Esophagus muscularis mucosa (tissue), 4 donors: Measurements from ENCODE around the gene TMEM80. TPM values are rescaled to one million over a fixed set of nuclear protein-coding genes. Genes with fewer than 3 reads are reported as not detected.

ENCODE experiments used
- DNase-seq: peaks from one replicate; pipeline ENCODE4 v3.0.0-alpha.2; 2017; ENCODE audit errors: extremely low spot score
- H3K27ac ChIP-seq, 4 donors: fragments of 200-600 bp; sonication (generic); replicated peaks in 1 of 4; 1 replicate in 3 of 4; 2 replicates in 1 of 4; pipeline ENCODE4 v1.5.1; 2016 to 2019; ENCODE audit warnings: mild to moderate bottlenecking in 1 of 4
- H3K27me3 ChIP-seq, 4 donors: fragments of 200-600 bp; sonication (generic); one replicate each; pipeline versions ENCODE4 v1.5.1 to v1.6.0; 2016 to 2019
- H3K36me3 ChIP-seq, 4 donors: fragments of 200-600 bp; sonication (generic); one replicate each; pipeline ENCODE4 v1.5.1; 2016 to 2019
- H3K4me1 ChIP-seq, 4 donors: fragments of 200-600 bp; sonication (generic); one replicate each; pipeline ENCODE4 v1.5.1; 2016 to 2019
- H3K4me3 ChIP-seq, 4 donors: fragments of 200-600 bp; sonication (generic); 1 replicate in 2 of 4; 2 replicates in 2 of 4; pipeline ENCODE4 v1.5.1; 2016 to 2019; ENCODE audit warnings: mild to moderate bottlenecking in 4 of 4, moderate library complexity in 1 of 4
- H3K9me3 ChIP-seq, 4 donors: fragments of 200-600 bp; sonication (generic); 1 replicate in 3 of 4; 2 replicates in 1 of 4; pipeline ENCODE4 v1.5.1; 2016 to 2019
- CTCF ChIP-seq, 3 experiments: fragments of 200-600 bp in 2 of 3; fragments of 450-650 bp in 1 of 3; sonication (generic) in 2 of 3; IDR thresholded peaks; one replicate each; pipeline ENCODE4 v1.5.1; 2017 to 2019; ENCODE audit warnings: antibody characterized with exemption in 3 of 3, mild to moderate bottlenecking in 2 of 3, moderate library complexity in 1 of 3
- EP300 ChIP-seq: sonication (generic); formaldehyde crosslinking; IDR thresholded peaks from one replicate; pipeline ENCODE4 v1.6.1; 2017; ENCODE audit warnings: antibody characterized with exemption
- POLR2A ChIP-seq: fragments of 450-650 bp; IDR thresholded peaks from one replicate; pipeline ENCODE4 v1.6.1; 2017; ENCODE audit warnings: antibody characterized with exemption, moderate library complexity, mild to moderate bottlenecking, low read depth
- POLR2AphosphoS5 ChIP-seq, 2 donors: sonication (generic); formaldehyde crosslinking; IDR thresholded peaks; one replicate each; pipeline ENCODE4 v1.6.1; 2017; ENCODE audit warnings: antibody characterized with exemption in 2 of 2
- WGBS: methylation state at CpG from one replicate; pipeline ENCODE4 v1.1.5; 2018; 5-methylcytosine and 5-hydroxymethylcytosine counted together
- intact Hi-C: fragments of 100-400 bp; cut with DNase I; formaldehyde crosslinking; loops from one replicate; pipeline ENCODE4 v1.15.1; 2023
- total RNA-seq, 4 donors: library from RNA; depleted of rRNA; stranded (reverse); fragments of >200 nt; gene quantifications; one replicate each; pipeline versions ENCODE4 v1.1.0 to v1.2.1, GENCODE V29; 2016

The TMEM80 gene
- total RNA-seq, 4 donors from 2014 or later, result 27.4 to 55.2 (median 39.6) TPM

- peak overlapping the region in 1 of 4 donors; percentile 54 for H3K27ac ChIP-seq
- DNase-seq, result no peak
- peaks cover 10 to 79% (median 38%) of the 10 kb centered on the region in 4 donors for H3K27me3 ChIP-seq
Observed at GRCh38 chr11:726278-727220, 30.9 kb downstream of the TMEM80 start.

GRCh38 chr11:727281-727701, 31.7 kb downstream of the TMEM80 start:
- TF ChIP-seq POLR2A (no peak), EP300 (no peak), POLR2AphosphoS5 (IDR thresholded peaks at IDR 0.05) (no peak), CTCF (IDR thresholded peaks at IDR 0.05) (no peak)
- H3K4me3 ChIP-seq, result no peak overlapping the region
- no peaks in the 10 kb centered on the region for H3K9me3 ChIP-seq
- peaks cover 10 to 79% (median 31%) of the 10 kb centered on the region in 4 donors for H3K27me3 ChIP-seq
- DNase-seq, result no peak
- H3K4me1 ChIP-seq, result peaks cover 23 to 49% (median 40%) of the 10 kb centered on the region in 4 donors
- WGBS, result 93% methylated on average over 8 of the region's 12 CpGs
- H3K27ac ChIP-seq, result peak overlapping the region in 2 of 4 donors; percentile 39 to 54
- intact Hi-C loops, result loop anchor here (1.0 kb wide), 1 partner anchor 172 kb away; no protein-coding TSS in a partner anchor
- no peaks in the 10 kb centered on the region for H3K36me3 ChIP-seq

More at GRCh38 chr11:726278-727220, 30.9 kb downstream of the TMEM80 start:
- intact Hi-C loops, result loop anchor here (1.0 kb wide), 1 partner anchor 171 kb away; no protein-coding TSS in a partner anchor
- Histone ChIP-seq H3K4me1 (peaks cover 23 to 57% (median 47%) of the 10 kb centered on the region in 4 donors), H3K4me3 (peak overlapping the region; percentile 40 to 52 (median 43)), H3K36me3 (no peaks in the 10 kb centered on the region), H3K9me3 (no peaks in the 10 kb centered on the region)
- no peak for TF ChIP-seq CTCF (IDR thresholded peaks at IDR 0.05)
- TF ChIP-seq POLR2A, result no peak
- TF ChIP-seq EP300, result no peak
- no peak for TF ChIP-seq POLR2AphosphoS5 (IDR thresholded peaks at IDR 0.05)
- WGBS, result 22% methylated on average over 25 of the region's 61 CpGs

- intact Hi-C loops, result loop anchor here (1.0 to 2.0 kb wide), 2 partner anchors 65 to 173 kb away; no protein-coding TSS in a partner anchor
- no peaks in the 10 kb centered on the region for H3K9me3 ChIP-seq
- H3K27me3 ChIP-seq, result peaks cover 7 to 77% (median 26%) of the 10 kb centered on the region in 4 donors
- peak overlapping the region; percentile 7 to 54 (median 26) for H3K27ac ChIP-seq
- no peaks in the 10 kb centered on the region for H3K36me3 ChIP-seq
- no peak for TF ChIP-seq POLR2A
- peak; percentile 35 to 68 for TF ChIP-seq POLR2AphosphoS5 (IDR thresholded peaks at IDR 0.05)
- TF ChIP-seq CTCF (IDR thresholded peaks at IDR 0.05), result peak in 2 of 3 experiments; percentile 94 to 95
- DNase-seq, result no peak
- WGBS, result 33% methylated on average over 18 of the region's 31 CpGs
- H3K4me3 ChIP-seq, result no peak overlapping the region
- H3K4me1 ChIP-seq, result peaks cover 23 to 41% (median 38%) of the 10 kb centered on the region in 4 donors
Observed at GRCh38 chr11:727859-728748, 32.5 kb downstream of the TMEM80 start.

GRCh38 chr11:728901-729491, 33.4 kb downstream of the TMEM80 start:
- H3K4me3 ChIP-seq, result no peak overlapping the region
- WGBS, result 72% methylated on average over 5 of the region's 15 CpGs
- H3K36me3 ChIP-seq, result no peaks in the 10 kb centered on the region
- no peak overlapping the region for H3K27ac ChIP-seq
- TF ChIP-seq CTCF (IDR thresholded peaks at IDR 0.05) (no peak), POLR2AphosphoS5 (IDR thresholded peaks at IDR 0.05) (no peak), EP300 (no peak), POLR2A (no peak)
- no peaks in the 10 kb centered on the region for H3K9me3 ChIP-seq
- H3K27me3 ChIP-seq, result peaks cover 7 to 80% (median 27%) of the 10 kb centered on the region in 4 donors
- no peak for DNase-seq
- intact Hi-C loops, result loop anchor here (2.0 kb wide), 1 partner anchor 66 kb away; no protein-coding TSS in a partner anchor
- H3K4me1 ChIP-seq, result peaks cover 23 to 40% (median 38%) of the 10 kb centered on the region in 4 donors
